GM04503 (cell line): Measurements from ENCODE around the gene SLC29A2.
"Not testable (repeated sequence)": the region's sequence is repeated elsewhere in the genome, so short reads cannot be mapped to it uniquely, and the experiment has no call there.

ENCODE experiments used
- DNase-seq: peaks from one replicate; pipeline ENCODE4 v3.0.0-alpha.2; 2012; ENCODE audit warnings: low read depth

Gene SLC29A2

DNA sequence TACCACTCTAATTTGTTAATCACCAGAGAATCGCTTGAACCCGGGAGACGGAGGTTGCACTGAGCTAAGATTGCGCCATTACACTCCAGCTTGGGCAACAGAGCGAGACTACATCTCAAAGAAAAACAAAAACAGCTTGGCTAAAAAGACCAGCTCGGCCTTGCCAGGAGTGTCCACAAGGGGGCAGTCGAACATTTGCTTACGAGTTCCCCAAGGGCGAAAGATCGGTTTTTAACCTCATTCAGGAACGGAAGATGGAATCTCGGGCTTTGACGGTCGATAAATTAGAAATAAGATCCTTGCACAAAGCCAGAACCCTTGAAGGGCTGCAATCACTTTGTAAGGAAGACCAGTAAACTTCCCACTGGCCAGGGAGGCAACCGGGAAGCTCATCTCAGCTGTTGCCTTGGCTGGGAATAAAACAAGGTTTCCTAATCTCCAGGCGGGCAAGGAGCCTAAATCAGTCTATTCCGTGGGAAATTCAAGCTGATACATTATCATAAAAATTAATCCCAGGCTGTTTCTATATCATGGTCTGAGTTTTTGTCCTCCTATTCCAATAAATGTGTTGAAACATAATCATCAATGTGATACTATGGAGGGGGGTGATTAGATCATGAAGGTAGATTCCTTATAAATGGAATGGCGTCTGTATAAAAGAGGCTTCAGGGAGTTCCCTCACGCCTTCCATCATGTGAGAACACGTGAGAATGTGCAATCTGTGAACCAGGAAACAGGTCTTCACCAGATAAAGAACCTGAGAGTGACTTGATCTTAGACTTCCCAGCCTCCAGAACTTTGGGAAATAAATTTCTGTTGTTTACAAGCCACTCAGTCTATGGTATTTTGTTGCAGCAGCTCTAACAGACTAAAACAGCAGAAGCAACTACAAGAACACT is 14.9 kb upstream of the SLC29A2 start:
- DNase-seq, result peak; percentile 47

- DNase-seq, result not testable (repeated sequence)
Observed at GRCh38 chr11:66384316-66384715, 12.8 kb upstream of the SLC29A2 start.

DNA sequence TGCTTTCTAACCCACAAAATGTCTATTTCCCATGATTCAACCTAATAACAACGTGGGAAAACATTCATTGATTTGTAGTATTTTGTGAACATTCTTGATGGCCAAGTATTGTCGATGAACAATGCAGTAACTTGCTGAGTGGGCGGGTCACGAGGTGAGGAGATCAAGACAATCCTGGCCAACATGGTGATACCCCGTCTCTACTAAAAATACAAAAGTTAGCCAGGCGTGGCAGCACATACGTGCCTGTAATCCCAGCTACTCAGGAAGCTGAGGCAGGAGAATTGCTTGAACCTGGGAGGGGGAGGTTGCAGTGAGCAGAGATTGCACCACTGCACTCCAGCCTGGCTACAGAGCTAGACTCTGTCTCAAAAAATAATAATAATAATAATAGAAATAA is 8.7 kb upstream of the SLC29A2 start:
- not testable (repeated sequence) for DNase-seq

- DNase-seq, result not testable (repeated sequence)
Observed at GRCh38 chr11:66373690-66374287, 2.2 kb upstream of the SLC29A2 start.

DNA sequence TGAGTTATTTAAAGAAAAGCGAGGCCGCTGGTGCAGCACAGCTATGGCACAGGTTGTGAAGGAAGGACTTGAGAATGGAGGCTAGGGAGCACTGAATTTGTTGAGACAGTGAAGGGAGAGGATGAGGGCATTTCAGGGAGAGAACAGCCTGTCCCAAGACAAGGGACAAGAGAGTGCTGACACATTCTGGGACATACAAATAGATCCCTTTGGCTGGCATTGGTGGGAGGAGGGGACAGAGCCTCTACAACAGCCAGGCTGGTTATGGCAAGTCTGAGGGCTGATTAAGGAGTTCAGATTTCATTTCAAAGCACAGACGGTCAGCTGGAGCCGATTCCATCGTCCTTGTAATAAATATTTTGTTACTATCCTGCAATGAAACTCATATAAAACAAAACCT is 1.7 kb upstream of the SLC29A2 start:
- DNase-seq, result no peak

- DNase-seq, result no peak
Observed at GRCh38 chr11:66369073-66369894, 2.3 kb downstream of the SLC29A2 start.

DNA sequence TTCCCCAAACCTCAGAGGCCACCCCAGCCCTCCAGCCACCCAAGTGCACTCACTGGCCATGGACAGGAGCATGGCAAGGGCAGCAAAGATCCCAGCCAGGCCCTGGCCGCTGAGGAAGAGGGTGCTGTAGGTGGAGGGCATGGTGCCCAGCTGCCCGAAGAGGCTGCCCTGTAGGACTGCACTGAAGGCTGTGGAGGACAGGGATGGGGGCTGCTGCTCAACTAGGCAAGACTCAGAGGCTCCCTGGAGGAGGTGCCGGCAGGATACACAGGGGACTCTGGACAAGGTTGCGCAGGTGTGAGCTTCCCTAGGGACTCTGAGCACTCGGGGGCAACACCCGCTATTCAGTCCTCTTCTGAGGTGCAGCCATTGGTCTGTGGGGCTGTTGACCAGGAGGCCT is 3.1 kb downstream of the SLC29A2 start:
- no peak for DNase-seq

- no peak for DNase-seq
Observed at GRCh38 chr11:66367561-66368312, 3.8 kb downstream of the SLC29A2 start.

- no peak for DNase-seq
Observed at GRCh38 chr11:66366844-66367477, 4.6 kb downstream of the SLC29A2 start.

DNA sequence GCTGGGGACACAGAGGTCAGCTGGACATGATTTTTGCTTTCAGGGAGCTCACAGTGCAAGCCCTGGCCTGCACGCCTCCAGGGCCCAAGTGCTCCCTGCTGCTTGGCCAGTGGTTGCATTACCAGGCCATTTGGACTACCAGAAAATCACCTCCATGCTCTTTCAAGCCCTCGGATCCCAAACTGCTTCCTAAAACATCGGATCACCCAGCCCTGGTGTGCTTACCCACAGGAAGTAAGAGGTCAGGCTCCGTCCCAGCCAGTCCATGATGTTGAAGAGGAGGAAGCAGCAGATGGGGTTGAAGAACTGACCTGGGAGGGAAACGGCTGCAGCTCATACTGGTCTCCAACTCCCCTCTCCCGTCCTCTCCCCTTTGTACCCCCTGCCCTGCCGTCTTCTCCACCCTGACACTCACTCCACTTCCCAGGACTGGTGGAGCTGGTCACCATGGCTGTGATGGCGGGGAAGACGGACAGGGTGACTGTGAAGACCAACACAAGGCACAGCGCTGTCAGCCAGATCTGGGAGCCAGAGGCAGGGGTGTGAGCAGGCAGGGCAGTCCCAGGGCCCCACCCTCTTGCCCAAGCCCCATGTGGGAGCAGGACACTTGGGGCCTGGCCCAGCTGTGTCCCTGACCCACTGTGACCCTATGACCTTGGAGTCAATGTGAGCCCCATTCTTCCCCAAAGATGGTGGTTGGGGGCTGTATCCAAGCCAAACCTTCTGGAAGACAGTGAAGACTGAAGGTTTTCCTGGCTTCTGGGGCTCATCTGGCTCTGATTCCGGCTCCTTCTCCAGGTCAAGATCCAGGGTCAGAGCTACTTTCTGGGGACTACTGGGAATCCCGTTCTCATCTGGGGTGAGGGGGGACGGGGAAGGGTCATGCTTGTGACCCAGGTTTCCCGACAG is 5.6 kb downstream of the SLC29A2 start:
- DNase-seq, result no peak

DNA sequence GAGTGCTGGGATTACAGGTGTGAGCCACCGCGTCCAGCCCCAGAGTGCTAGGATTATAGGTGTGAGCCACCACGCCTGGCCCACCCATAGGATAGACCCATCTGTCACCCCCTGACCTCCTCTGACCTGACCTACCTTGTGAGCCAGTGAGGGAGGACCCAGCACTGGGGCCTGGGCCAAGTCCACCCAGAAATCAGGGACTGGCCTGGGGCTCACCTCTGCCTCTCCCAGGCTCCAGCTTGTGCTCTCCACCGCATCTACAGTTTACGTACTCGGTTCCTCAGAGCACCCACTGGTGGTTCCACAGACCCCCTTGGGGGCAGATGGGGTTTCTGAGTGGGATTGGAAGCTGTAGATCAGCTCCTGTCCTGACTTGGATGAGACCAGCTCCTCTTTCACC is 6.4 kb downstream of the SLC29A2 start:
- no peak for DNase-seq

GRCh38 chr11:66363805-66364535 is 7.6 kb downstream of the SLC29A2 start:
- no peak for DNase-seq

DNA sequence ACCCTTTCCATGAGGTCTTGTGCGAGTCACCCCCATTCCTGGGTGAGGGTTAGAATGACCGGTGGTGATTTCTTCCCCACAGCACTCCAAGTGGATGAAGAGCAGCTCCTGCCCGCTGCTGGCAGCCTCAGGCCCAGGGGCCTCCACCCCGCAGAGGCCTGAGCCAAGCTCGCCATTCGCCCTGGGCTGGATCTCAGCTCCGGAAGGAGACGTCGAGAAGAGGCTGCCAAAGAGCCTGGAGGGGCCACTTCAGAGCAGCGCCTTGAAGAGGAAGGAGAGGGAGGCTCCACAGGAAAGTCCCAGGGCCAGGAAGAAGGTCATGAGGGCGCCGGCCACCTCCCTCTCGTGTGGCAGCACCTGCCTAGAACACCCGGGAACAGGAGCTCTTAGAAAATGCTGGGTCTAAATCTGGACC is 8.4 kb downstream of the SLC29A2 start:
- no peak for DNase-seq

DNA sequence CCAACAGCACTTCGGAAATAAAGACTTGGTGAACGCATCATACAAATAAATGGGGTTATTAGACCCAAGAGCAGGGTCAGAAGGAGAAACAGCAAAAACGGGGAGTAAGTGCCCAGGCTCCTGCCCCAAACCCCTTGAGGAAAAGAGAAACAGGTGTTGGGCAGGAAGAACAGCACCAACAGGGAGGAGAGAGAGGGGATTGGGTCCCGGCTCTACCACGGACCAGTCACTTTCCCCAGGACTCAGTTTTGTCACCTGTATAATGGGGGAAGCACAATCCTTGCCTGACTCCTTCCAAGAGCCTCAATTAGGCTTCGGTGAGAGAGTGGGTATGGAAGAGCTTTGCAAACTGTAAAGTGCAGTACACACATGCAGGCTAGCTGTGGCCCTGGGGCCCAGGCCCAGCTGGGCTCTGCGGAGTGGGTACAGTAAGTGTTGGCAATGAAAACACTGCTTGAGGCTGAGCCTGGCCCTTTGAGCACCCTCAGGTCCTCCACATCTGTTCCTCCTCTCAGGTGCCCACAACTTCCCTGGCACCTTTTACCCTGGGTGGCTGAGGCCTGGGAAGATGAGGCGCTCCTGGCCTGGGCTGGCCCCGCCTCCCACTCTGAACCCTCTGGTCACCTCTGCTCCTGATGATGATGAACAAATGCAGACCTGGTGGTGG is 8.9 kb downstream of the SLC29A2 start:
- DNase-seq, result no peak

DNA sequence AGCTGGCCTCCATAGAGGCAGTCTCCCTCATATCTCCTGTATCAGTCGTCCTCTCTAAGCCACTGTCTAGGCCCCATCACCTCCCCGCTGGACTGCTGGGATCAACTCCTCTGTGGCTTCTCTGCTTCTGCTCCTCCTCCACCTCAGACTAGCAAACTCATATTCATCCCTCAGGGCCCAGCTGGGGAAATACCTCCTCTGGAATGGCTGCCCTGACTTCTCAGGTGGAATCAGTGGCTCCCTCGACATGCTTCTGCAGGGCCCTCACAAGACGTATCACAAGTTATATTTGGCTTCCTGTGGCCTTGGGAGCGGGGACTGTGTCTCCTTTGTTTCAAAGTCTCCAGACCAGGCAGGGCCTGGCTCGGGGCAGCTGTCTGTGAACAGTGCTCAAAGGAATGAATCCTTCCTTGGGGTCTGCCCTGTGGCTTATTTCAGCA is 10.0 kb downstream of the SLC29A2 start:
- no peak for DNase-seq

DNA sequence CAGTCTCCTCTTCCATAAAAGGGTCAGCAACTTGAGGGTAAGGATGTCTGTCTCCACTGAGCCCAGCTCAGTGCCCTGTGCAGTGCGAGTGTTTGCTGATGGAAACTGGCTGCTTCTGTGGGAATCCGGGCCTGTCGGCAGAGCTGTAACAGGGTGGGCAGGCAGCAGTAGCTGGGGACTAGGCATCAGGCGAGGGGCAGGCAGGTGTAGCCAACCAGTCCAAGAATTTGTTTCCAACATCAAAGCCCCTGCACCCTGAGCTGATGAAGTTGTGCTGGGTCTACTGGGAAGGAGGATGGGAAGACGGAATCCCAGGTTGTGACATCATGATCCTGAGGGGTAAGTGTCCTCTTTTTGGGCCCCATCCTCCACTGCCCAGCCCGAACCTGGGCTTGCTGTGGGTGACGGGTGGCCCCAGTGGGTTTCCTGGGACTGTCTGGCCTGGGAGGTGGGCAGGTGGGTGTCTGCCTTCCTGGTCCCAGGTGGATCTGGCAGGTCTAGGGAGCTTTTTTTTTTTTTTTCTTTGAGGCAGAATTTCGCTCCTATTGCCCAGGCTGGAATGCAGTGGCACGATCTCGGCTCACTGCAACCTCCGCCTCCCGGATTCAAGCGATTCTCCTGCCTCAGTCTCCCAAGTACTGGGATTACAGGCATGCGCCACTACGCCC is 11.0 kb downstream of the SLC29A2 start:
- no peak for DNase-seq

GRCh38 chr11:66359662-66360087 is 11.9 kb downstream of the SLC29A2 start:
- DNase-seq, result no peak

DNA sequence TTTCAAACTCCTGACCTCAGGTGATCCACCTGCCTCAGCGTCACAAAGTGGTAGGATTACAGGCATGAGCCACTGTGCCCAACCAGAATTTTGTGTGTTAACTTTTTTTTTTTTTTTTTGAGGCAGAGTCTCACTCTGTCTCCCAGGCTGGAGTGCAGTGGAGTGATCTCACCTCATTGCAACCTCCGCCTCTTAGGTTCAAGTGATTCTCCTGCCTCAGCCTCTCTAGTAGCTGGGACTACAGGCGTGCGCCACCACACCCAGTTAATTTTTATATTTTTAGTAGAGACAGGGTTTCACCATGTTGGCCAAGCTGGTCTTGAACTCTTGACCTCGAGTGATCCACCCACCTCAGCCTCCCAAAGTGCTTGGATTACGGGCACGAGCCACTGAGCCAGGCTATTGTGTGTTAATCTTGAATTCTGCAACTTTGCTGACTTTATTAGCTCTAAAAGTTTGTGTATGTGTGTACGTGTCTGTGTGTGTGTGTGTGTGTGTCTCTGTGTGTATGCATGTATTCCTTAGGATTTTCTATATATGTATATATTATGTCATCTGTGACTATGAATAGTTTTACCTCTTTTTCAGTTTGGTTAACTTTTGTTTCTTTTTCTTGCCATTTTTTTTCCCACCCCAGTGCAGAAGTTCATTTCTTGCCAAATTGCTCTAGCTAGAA is 20.9 kb downstream of the SLC29A2 start:
- DNase-seq, result not testable (repeated sequence)
